Non-pigmented ciliary epithelial cell (primary cell): ENCODE data around the gene SLC7A5.
"Not testable (repeated sequence)": the region's sequence is repeated elsewhere in the genome, so short reads cannot be mapped to it uniquely, and the experiment has no call there.

Experiments used
- DNase-seq: peaks from one replicate; pipeline ENCODE4 v3.0.0-alpha.2; 2010; ENCODE audit warnings: low read depth

SLC7A5 gene

GRCh38 chr16:87794485-87795078 is 74.7 kb downstream of the SLC7A5 start:
- no peak for DNase-seq

- no peak for DNase-seq
These were observed 77.1 kb downstream of the SLC7A5 start for GRCh38 chr16:87792205-87792565.

- no peak for DNase-seq
These were observed 77.8 kb downstream of the SLC7A5 start for GRCh38 chr16:87791295-87792204.

GRCh38 chr16:87790292-87791100 is 78.8 kb downstream of the SLC7A5 start:
- DNase-seq: no peak

GRCh38 chr16:87789437-87790291 is 79.6 kb downstream of the SLC7A5 start:
- no peak for DNase-seq

- not testable (repeated sequence) for DNase-seq
These were observed 80.4 kb downstream of the SLC7A5 start for GRCh38 chr16:87788730-87789436.

GRCh38 chr16:87787451-87788091 is 81.7 kb downstream of the SLC7A5 start:
- not testable (repeated sequence) for DNase-seq

GRCh38 chr16:87784812-87785211 is 84.5 kb downstream of the SLC7A5 start:
- no peak for DNase-seq

GRCh38 chr16:87782033-87782432 is 87.3 kb downstream of the SLC7A5 start:
- DNase-seq: no peak

GRCh38 chr16:87780385-87780989 is 88.8 kb downstream of the SLC7A5 start:
- DNase-seq: no peak
